PC-9 (cell line): ENCODE data around the gene CDK5RAP3. TPM values are rescaled to one million over a fixed set of nuclear protein-coding genes. Genes with fewer than 3 reads are reported as not detected.

ENCODE experiments used
- BruUV-seq: library from RNA; stranded (reverse); fragments of 400-500 nt; replicated peaks from 2 replicates; lab custom pipeline; 2021; lab: Mats Ljungman, UMichigan
- CTCF ChIA-PET: fragments of 300-600 bp; sonication (Branson Sonifier 250); formaldehyde crosslinking; loops from one replicate; lab custom pipeline; 2022; ENCODE audit warnings: antibody characterized with exemption; lab: Charles Lee
- POLR2A ChIA-PET: fragments of 300-600 bp; sonication (Branson Sonifier 250); formaldehyde crosslinking; loops from one replicate; lab custom pipeline; 2022; ENCODE audit warnings: antibody characterized with exemption; ENCODE audit not compliant: unreplicated experiment; lab: Charles Lee
- DNase-seq, 2 experiments: peaks; one replicate each; pipeline versions ENCODE4 v3.0.0 to v3.0.0-alpha.2; 2015 to 2022; ENCODE audit warnings: mixed read lengths in 1 of 2
- H2AFZ ChIP-seq: fragments of 200-600 bp; sonication (generic); 2 replicates; pipeline ENCODE4 v1.8.1; 2017; ENCODE audit warnings: antibody characterized with exemption
- H3F3A ChIP-seq: fragments of 200-600 bp; sonication (generic); 2 replicates; pipeline ENCODE4 v1.8.1; 2017; ENCODE audit warnings: antibody characterized with exemption, mild to moderate bottlenecking, low read depth; ENCODE audit not compliant: insufficient read depth
- H3K27ac ChIP-seq: fragments of 200-600 bp; sonication (generic); 2 replicates; pipeline ENCODE4 v1.6.1; 2016; ENCODE audit warnings: mixed run types
- H3K27me3 ChIP-seq: fragments of 200-600 bp; sonication (generic); 2 replicates; pipeline ENCODE4 v1.6.1; 2016; ENCODE audit warnings: low read depth, mixed run types; ENCODE audit not compliant: insufficient read depth
- H3K36me3 ChIP-seq: fragments of 200-600 bp; sonication (generic); 2 replicates; pipeline ENCODE4 v1.6.1; 2016; ENCODE audit warnings: low read depth, mixed run types
- H3K4me1 ChIP-seq: fragments of 200-600 bp; sonication (generic); replicated peaks from 2 replicates; pipeline ENCODE4 v1.6.1; 2016; ENCODE audit warnings: mixed run types; ENCODE audit not compliant: insufficient read depth
- H3K4me2 ChIP-seq: fragments of 200-600 bp; sonication (generic); 2 replicates; pipeline ENCODE4 v1.6.1; 2017; ENCODE audit warnings: mixed run types
- H3K4me3 ChIP-seq: fragments of 200-600 bp; sonication (generic); 2 replicates; pipeline ENCODE4 v1.6.1; 2016; ENCODE audit warnings: mixed run types
- H3K79me2 ChIP-seq: fragments of 200-600 bp; sonication (generic); 2 replicates; pipeline ENCODE4 v1.6.1; 2017; ENCODE audit warnings: low read depth, mixed run types
- H3K9me2 ChIP-seq: fragments of 200-600 bp; sonication (generic); 2 replicates; pipeline ENCODE4 v1.8.1; 2017; ENCODE audit warnings: mild to moderate bottlenecking; ENCODE audit not compliant: insufficient read depth
- H3K9me3 ChIP-seq: fragments of 200-600 bp; sonication (generic); 2 replicates; pipeline ENCODE4 v1.8.1; 2016; ENCODE audit warnings: low read depth; ENCODE audit not compliant: insufficient read depth
- H4K20me1 ChIP-seq: fragments of 200-600 bp; sonication (generic); 2 replicates; pipeline ENCODE4 v1.8.1; 2017; ENCODE audit not compliant: insufficient read depth
- EZH2 ChIP-seq: fragments of 200-600 bp; sonication (generic); IDR thresholded peaks from 2 replicates; pipeline ENCODE4 v1.8.0; 2017; ENCODE audit warnings: antibody characterized with exemption, low read depth
- intact Hi-C: fragments of 100-400 bp; cut with micrococcal nuclease; formaldehyde crosslinking; loops from one replicate; pipeline ENCODE4 v1.10.0; 2022; ENCODE audit not compliant: unreplicated experiment
- total RNA-seq: library from RNA; stranded (reverse); gene quantifications from 2 replicates; pipeline ENCODE4 v1.2.3, GENCODE V29; 2021
- TF ChIP-seq, protein P1 (sequence below): fragments of 200-600 bp; sonication (generic); conservative IDR thresholded peaks from 2 replicates; pipeline ENCODE4 v1.6.1; 2017; ENCODE audit warnings: mixed run types, antibody characterized with exemption, mild to moderate bottlenecking, moderate library complexity

The CDK5RAP3 gene
- total RNA-seq, 1 experiment from 2014 or later = 147 TPM

DNA sequence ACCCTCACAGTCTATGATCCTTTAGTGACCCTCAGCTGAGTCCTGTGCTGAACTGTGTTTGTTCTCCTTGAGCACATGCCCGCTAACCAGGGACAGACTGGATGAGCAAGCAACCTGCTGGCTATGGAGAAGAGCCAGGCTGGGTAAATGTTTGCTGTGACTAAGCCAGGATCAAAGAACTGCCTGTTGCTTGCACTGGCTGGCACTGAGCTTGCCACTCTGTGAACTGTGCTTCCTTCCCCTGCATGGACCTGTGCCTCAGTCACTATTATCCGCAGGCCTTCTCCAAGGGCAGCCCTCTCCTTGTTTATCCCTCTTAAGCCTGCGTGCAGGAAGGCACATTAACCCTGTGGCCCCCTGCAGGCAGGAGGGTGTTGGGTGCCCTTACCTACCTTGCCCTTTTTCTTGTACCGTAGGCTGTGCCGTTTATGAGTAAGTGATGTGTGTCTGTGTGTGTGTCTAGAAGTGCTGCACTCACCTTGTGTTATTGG is 22.2 kb upstream of the CDK5RAP3 start:
- H3K79me2 ChIP-seq = 0 out of 2 replicates have a peak, but pooled peaks cover 5% of the 10 kb centered on the region
- no peak for TF ChIP-seq EZH2
- TF ChIP-seq, protein P1, sequence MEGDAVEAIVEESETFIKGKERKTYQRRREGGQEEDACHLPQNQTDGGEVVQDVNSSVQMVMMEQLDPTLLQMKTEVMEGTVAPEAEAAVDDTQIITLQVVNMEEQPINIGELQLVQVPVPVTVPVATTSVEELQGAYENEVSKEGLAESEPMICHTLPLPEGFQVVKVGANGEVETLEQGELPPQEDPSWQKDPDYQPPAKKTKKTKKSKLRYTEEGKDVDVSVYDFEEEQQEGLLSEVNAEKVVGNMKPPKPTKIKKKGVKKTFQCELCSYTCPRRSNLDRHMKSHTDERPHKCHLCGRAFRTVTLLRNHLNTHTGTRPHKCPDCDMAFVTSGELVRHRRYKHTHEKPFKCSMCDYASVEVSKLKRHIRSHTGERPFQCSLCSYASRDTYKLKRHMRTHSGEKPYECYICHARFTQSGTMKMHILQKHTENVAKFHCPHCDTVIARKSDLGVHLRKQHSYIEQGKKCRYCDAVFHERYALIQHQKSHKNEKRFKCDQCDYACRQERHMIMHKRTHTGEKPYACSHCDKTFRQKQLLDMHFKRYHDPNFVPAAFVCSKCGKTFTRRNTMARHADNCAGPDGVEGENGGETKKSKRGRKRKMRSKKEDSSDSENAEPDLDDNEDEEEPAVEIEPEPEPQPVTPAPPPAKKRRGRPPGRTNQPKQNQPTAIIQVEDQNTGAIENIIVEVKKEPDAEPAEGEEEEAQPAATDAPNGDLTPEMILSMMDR = no peak
- peak in 1 of 2 experiments; percentile 78 for DNase-seq
- H3K4me3 ChIP-seq = no peak overlapping the region
- H3K4me2 ChIP-seq = peak overlapping the region; percentile 79
- peaks cover 17% of the 10 kb centered on the region for H3K36me3 ChIP-seq
- ChIA-PET CTCF (interaction anchor here (0.6 to 1.9 kb wide), 4 partner anchors 15 to 59 kb away, joined by 3 to 19 read pairs (median 6); partner anchors contain the start of gene CDK5RAP3), POLR2A (interaction anchor here (0.6 kb wide), 1 partner anchor 117 kb away, joined by 3 read pairs; the partner anchor contains the start of genes LRRC46 and MRPL10)
- no peaks in the 10 kb centered on the region for H3K9me3 ChIP-seq
- peak overlapping the region; percentile 74 for H3K27ac ChIP-seq
- peaks cover 48% of the 10 kb centered on the region; the same call in 1 of the 2 replicates for H3F3A ChIP-seq
- H4K20me1 ChIP-seq = no peaks in the 10 kb centered on the region
- no peaks in the 10 kb centered on the region for H3K27me3 ChIP-seq
- BruUV-seq = no TSS peak
- H2AFZ ChIP-seq = no peak overlapping the region
- H3K9me2 ChIP-seq = no peaks in the 10 kb centered on the region
- intact Hi-C loops = loop anchor here (1.0 to 10.0 kb wide), 3 partner anchors 22 to 666 kb away; partner anchors contain the start of genes HOXB7 and HOXB8
- H3K4me1 ChIP-seq = peaks cover 32% of the 10 kb centered on the region

DNA sequence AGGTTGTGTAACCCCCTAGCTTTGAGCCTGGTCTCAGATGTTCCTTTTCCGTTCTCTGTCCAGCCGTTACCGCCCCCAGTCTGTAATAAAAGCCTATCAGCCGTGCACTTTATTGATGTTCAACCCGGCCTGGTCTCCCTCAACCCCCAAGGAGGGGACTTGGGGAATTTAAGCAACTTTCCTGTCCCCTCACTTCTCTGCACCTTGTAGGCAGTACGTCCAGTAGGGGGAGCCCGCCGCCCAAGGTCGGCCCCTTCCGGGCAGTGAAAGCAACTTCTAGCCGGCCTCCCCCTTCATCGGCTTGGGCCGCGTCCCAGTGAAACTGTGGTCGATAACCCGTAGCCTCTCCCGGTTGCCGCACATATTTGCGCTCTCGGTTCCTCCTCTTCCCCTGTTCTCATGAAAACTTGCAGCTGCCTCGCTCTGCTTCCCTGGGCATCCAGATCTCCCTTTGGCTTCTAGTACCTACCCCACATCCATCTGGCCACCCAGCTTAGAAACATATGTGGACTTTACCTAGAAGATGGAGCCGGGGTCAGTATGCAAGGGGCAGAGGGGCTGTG is 21.6 kb upstream of the CDK5RAP3 start:
- CTCF ChIA-PET = interaction anchor here (0.6 to 1.9 kb wide), 5 partner anchors 8 to 60 kb away, joined by 3 to 19 read pairs (median 6); partner anchors contain the start of genes CDK5RAP3 and PRR15L
- H3K9me2 ChIP-seq = no peaks in the 10 kb centered on the region
- no peaks in the 10 kb centered on the region for H3K27me3 ChIP-seq
- TF ChIP-seq EZH2 = no peak
- TF ChIP-seq, protein P1 = peak; percentile 99
- peak overlapping the region; percentile 79 for H3K4me2 ChIP-seq
- H4K20me1 ChIP-seq = no peaks in the 10 kb centered on the region
- peak overlapping the region; percentile 74 for H3K27ac ChIP-seq
- POLR2A ChIA-PET = no interaction called here
- DNase-seq = peak; percentile 85 to 86
- no peaks in the 10 kb centered on the region for H3K9me3 ChIP-seq
- peaks cover 17% of the 10 kb centered on the region for H3K36me3 ChIP-seq
- intact Hi-C loops = loop anchor here (1.0 to 10.0 kb wide), 3 partner anchors 21 to 666 kb away; partner anchors contain the start of genes HOXB7 and HOXB8
- H3K4me3 ChIP-seq = peak overlapping the region; percentile 42; the same call in 1 of the 2 replicates
- H3K4me1 ChIP-seq = peaks cover 32% of the 10 kb centered on the region
- BruUV-seq = no TSS peak
- H3K79me2 ChIP-seq = peaks cover 3% of the 10 kb centered on the region; the same call in 1 of the 2 replicates
- peak overlapping the region; percentile 42 for H2AFZ ChIP-seq
- H3F3A ChIP-seq = peaks cover 48% of the 10 kb centered on the region; the same call in 1 of the 2 replicates

DNA sequence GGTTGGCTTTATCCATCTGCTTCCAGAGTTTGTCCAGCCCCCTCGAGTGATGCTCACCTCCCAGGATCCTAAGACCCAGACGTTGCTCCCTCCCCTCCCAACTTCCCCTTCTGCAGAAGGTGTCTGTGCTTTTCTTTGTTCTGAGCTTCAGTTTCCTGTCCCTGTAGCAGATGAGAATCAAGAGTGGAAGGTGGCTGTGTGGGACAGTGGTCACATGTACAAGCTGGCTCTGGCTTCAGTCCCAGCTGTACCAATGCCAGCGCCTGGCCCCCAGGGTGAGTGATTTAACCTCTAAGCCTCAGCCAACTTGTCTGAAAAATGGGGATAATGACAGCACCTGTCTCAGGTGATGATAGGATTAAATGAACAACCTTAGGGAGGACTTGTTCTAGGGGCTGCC is 21.0 kb upstream of the CDK5RAP3 start:
- H3K4me2 ChIP-seq = peak overlapping the region; percentile 79
- H3K27ac ChIP-seq = peak overlapping the region; percentile 74
- no peaks in the 10 kb centered on the region for H3K9me2 ChIP-seq
- H3F3A ChIP-seq = peaks cover 46% of the 10 kb centered on the region; the same call in 1 of the 2 replicates
- H3K4me1 ChIP-seq = peaks cover 32% of the 10 kb centered on the region
- H3K4me3 ChIP-seq = 0 out of 2 replicates have a peak overlapping the region, but pooled peaks have one; percentile 42
- no peaks in the 10 kb centered on the region for H3K9me3 ChIP-seq
- H4K20me1 ChIP-seq = no peaks in the 10 kb centered on the region
- no TSS peak for BruUV-seq
- H3K79me2 ChIP-seq = peaks cover 7% of the 10 kb centered on the region; the same call in 1 of the 2 replicates
- intact Hi-C loops = loop anchor here (1.0 to 10.0 kb wide), 3 partner anchors 20 to 665 kb away; partner anchors contain the start of genes HOXB7 and HOXB8
- H3K27me3 ChIP-seq = no peaks in the 10 kb centered on the region
- ChIA-PET POLR2A (interaction anchor here (0.6 kb wide), 1 partner anchor 417 kb away, joined by 3 read pairs; no protein-coding TSS in a partner anchor), CTCF (interaction anchor here (0.8 to 1.9 kb wide), 5 partner anchors 8 to 60 kb away, joined by 3 to 19 read pairs (median 4); partner anchors contain the start of genes CDK5RAP3 and PRR15L)
- peaks cover 17% of the 10 kb centered on the region for H3K36me3 ChIP-seq
- no peak for DNase-seq
- TF ChIP-seq, protein P1 = no peak
- TF ChIP-seq EZH2 = no peak
- no peak overlapping the region for H2AFZ ChIP-seq
